ENCODE results near the gene SRMS.

SRMS gene

GRCh38 chr20:63533871-63534393, 13.6 kb downstream of the SRMS start:
- Histone ChIP-seq H3K27ac (no peak overlapping the region), H3K4me3 (ENCODE audit: low read depth in 1 of 2, low read length in 1 of 2) (no peak overlapping the region), H3K4me1 (ENCODE audit: control insufficient read depth in 1 of 2, insufficient read depth in 1 of 2, low read depth in 1 of 2, low read length in 1 of 2) (peaks cover 17 to 26% of the 10 kb centered on the region in 2 experiments), H3K27me3 (peaks cover 39% of the 10 kb centered on the region), H3K9me3 (no peaks in the 10 kb centered on the region), H3K36me3 (no peaks in the 10 kb centered on the region)
- no peak for TF ChIP-seq CTCF (IDR thresholded peaks at IDR 0.05)

DNA sequence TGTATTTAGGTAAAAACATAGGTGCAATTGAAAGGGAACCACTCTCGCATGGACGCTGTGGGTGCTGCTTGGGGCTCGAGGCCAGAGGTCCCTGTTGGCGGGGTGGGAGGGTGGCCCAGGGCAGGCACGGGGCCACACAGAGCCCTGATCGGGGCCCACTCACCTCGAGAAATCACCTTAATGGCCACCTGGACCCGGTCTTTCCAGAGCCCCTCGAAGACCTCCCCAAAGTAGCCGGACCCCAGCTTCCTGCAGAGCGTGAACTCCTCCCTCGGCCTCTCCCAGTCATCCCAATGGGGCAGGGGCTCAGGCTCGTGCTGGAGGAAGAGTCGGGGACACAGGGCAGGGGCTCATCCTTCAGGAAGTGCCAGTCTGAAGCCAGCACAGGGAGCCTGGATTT, 14.2 kb downstream of the SRMS start:
- no peak overlapping the region for H3K4me3 ChIP-seq (ENCODE audit: low read depth in 1 of 2, low read length in 1 of 2)
- H3K27ac ChIP-seq, result no peak overlapping the region
- peaks cover 39% of the 10 kb centered on the region for H3K27me3 ChIP-seq
- no peaks in the 10 kb centered on the region for H3K36me3 ChIP-seq
- H3K4me1 ChIP-seq (ENCODE audit: control insufficient read depth in 1 of 2, insufficient read depth in 1 of 2, low read depth in 1 of 2, low read length in 1 of 2), result peaks cover 16 to 21% of the 10 kb centered on the region in 2 experiments
- TF ChIP-seq CTCF (IDR thresholded peaks at IDR 0.05), result no peak
- no peaks in the 10 kb centered on the region for H3K9me3 ChIP-seq

DNA sequence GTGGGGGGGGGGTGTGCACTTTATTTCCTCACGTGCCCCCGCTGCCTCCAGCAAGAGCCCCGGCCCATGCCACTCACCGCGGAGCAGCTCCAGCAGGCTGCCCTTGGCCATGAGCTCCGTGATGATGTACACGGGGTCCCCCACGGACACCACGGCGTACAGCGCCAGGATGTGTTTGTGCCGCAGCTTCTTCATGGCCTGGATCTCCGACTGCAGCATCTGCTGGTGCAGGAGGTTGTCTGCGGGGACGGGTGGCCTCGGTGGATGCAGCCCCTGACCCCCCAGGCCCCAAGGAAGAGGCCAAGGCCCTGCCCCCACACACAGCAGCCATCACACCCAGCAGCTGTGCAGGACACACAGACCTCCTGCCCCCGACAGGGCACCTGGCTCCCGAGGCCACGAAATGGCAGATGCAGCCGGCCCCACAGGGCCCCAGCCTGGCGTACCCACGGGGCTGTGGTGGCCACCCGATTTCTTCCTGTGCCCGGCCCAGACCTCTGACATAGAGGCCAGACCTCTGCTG, 15.0 kb downstream of the SRMS start:
- no peak overlapping the region for H3K4me3 ChIP-seq (ENCODE audit: low read depth in 1 of 2, low read length in 1 of 2)
- no peak for TF ChIP-seq CTCF (IDR thresholded peaks at IDR 0.05)
- H3K36me3 ChIP-seq, result no peaks in the 10 kb centered on the region
- H3K4me1 ChIP-seq (ENCODE audit: control insufficient read depth in 1 of 2, insufficient read depth in 1 of 2, low read depth in 1 of 2, low read length in 1 of 2), result peaks cover 8 to 13% of the 10 kb centered on the region in 2 experiments
- peaks cover 44% of the 10 kb centered on the region for H3K27me3 ChIP-seq
- H3K9me3 ChIP-seq, result no peaks in the 10 kb centered on the region
- no peak overlapping the region for H3K27ac ChIP-seq

DNA sequence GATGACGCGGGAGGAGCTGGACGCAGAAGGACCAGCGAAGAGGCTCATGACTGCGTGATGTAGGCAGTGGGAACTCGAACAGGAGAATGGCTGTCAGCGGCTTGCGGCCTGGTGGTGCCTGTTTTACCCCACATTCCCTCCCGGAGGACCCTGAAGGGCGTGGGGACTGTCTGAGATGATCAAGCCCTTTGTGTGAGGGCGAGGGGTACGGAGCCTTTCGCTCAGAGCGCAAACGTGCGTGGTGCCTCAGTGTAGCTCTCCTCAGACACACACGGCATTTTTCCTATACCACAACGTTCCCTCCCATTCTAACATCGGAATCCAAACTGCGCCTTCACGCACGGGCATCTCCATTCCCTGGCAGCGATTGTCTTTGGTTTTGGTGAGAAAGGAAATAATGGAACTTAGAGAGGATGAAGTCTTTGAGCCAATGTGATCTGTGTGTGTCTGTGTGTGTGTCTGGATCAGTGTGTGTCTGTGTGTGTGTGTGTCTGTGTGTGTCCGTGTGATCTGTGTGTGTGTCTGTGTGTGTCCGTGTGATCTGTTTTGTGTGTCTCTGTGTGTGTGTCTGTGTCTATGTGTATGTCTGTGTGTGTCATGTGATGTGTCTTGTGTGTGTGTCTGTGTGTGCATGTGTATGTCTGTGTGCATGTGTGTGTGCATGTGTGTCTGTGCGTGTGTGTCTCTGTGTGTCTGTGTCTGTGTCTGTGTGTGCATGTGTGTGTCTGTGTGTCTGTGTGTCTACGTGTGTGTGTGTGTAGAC, 15.7 kb downstream of the SRMS start:
- peaks cover 1 to 6% of the 10 kb centered on the region in 2 experiments for H3K4me1 ChIP-seq (ENCODE audit: control insufficient read depth in 1 of 2, insufficient read depth in 1 of 2, low read depth in 1 of 2, low read length in 1 of 2)
- TF ChIP-seq CTCF (IDR thresholded peaks at IDR 0.05), result no peak
- H3K4me3 ChIP-seq (ENCODE audit: low read depth in 1 of 2, low read length in 1 of 2), result no peak overlapping the region

DNA sequence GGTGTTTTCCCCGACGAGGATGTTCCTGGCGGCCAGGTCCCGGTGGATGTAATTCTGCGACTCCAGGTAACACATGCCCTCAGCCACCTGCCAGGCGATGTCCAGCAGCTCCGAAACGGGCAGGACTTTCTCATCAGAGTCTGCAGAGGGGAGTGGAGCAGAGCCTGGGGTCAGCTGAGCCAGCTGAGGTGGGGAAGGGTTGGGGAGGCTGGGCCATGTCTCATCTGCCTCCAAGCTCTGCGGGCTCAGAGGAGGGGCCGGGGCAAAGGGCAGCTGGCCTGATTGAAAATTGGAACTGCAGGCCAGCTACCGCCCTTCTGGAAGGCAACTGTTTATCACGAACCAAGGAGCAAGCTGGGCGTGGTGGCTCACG, 16.8 kb downstream of the SRMS start:
- no peaks in the 10 kb centered on the region for H3K9me3 ChIP-seq
- TF ChIP-seq CTCF (IDR thresholded peaks at IDR 0.05), result no peak
- H3K27me3 ChIP-seq, result peaks cover 56% of the 10 kb centered on the region
- no peaks in the 10 kb centered on the region for H3K4me1 ChIP-seq (ENCODE audit: control insufficient read depth in 1 of 2, insufficient read depth in 1 of 2, low read depth in 1 of 2, low read length in 1 of 2)
- H3K36me3 ChIP-seq, result no peaks in the 10 kb centered on the region
- no peak overlapping the region for H3K27ac ChIP-seq
- no peak overlapping the region for H3K4me3 ChIP-seq (ENCODE audit: low read depth in 1 of 2, low read length in 1 of 2)

More for the DNA sequence above, 15.7 kb downstream of the SRMS start:
- no peaks in the 10 kb centered on the region for H3K9me3 ChIP-seq
- H3K27ac ChIP-seq, result no peak overlapping the region
- H3K27me3 ChIP-seq, result peaks cover 51% of the 10 kb centered on the region
- H3K36me3 ChIP-seq, result no peaks in the 10 kb centered on the region
